HEK293 (cell line): ENCODE results near the gene UQCC2.
A peak's percentile ranks its signal among the peaks of the same experiment; 100 is the strongest.

Source experiments
- CTCF ChIA-PET: fragments of 350-600 bp; formaldehyde crosslinking; extraction: SDS; loops from one replicate; lab custom pipeline; 2021; ENCODE audit warnings: antibody characterized with exemption; lab: Yijun Ruan, JAX
- POLR2A ChIA-PET: fragments of 300-600 bp; formaldehyde crosslinking; extraction: SDS; loops from one replicate; lab custom pipeline; 2020; ENCODE audit warnings: antibody characterized with exemption, inconsistent platforms; lab: Yijun Ruan, JAX
- H3K27ac ChIP-seq: fragments of 200-500 bp; sonication (Bioruptor generic); 2 replicates; pipeline ENCODE4 v1.5.1; 2014; ENCODE audit warnings: low read depth, low read length, control low read depth, inconsistent platforms; ENCODE audit errors: extremely low read depth
- H3K36me3 ChIP-seq, 2 experiments: fragments of 200-500 bp in 1 of 2; sonication (Bioruptor generic) in 1 of 2; 1 replicate in 1 of 2; 2 replicates in 1 of 2; pipeline ENCODE4 v1.5.1; 2014 to 2017; ENCODE audit warnings: inconsistent platforms in 2 of 2, low read length in 2 of 2; ENCODE audit not compliant: control insufficient read depth in 2 of 2, insufficient read depth in 1 of 2
- H3K4me1 ChIP-seq: fragments of 200-500 bp; sonication (Bioruptor generic); 2 replicates; pipeline ENCODE4 v1.5.1; 2014; ENCODE audit warnings: mild to moderate bottlenecking, low read length, inconsistent platforms; ENCODE audit not compliant: control insufficient read depth, insufficient read depth
- H3K4me3 ChIP-seq: 2 replicates; pipeline ENCODE4 v1.5.1; 2011; ENCODE audit warnings: low read depth, mild to moderate bottlenecking, control low read depth, low read length, moderate library complexity
- H3K9me3 ChIP-seq: fragments of 200-500 bp; sonication (Bioruptor generic); 2 replicates; pipeline ENCODE4 v1.5.1; 2014; ENCODE audit warnings: low read depth, low read length, inconsistent platforms; ENCODE audit not compliant: control insufficient read depth, insufficient read depth
- CTCF ChIP-seq: fragments of 450-650 bp; formaldehyde crosslinking; IDR thresholded peaks from 2 replicates; pipeline ENCODE4 v1.5.1; 2016; ENCODE audit warnings: missing biosample characterization, missing genetic modification characterization
- GLI4 ChIP-seq: fragments of 450-650 bp; formaldehyde crosslinking; IDR thresholded peaks from 2 replicates; pipeline ENCODE4 v1.5.1; 2016; ENCODE audit warnings: missing biosample characterization, missing genetic modification characterization
- GLIS1 ChIP-seq: fragments of 450-650 bp; formaldehyde crosslinking; IDR thresholded peaks from 2 replicates; pipeline ENCODE4 v1.5.1; 2016; ENCODE audit warnings: missing biosample characterization, missing genetic modification characterization
- GLIS2 ChIP-seq: fragments of 450-650 bp; formaldehyde crosslinking; IDR thresholded peaks from 2 replicates; pipeline ENCODE4 v1.5.1; 2016; ENCODE audit warnings: missing biosample characterization, missing genetic modification characterization
- HIC1 ChIP-seq: fragments of 450-650 bp; formaldehyde crosslinking; IDR thresholded peaks from 2 replicates; pipeline ENCODE4 v1.5.1; 2016; ENCODE audit warnings: missing biosample characterization, missing genetic modification characterization
- KLF17 ChIP-seq: fragments of 450-650 bp; formaldehyde crosslinking; IDR thresholded peaks from 2 replicates; pipeline ENCODE4 v1.5.1; 2016; ENCODE audit warnings: missing biosample characterization, missing genetic modification characterization
- PATZ1 ChIP-seq: fragments of 450-650 bp; formaldehyde crosslinking; IDR thresholded peaks from 2 replicates; pipeline ENCODE4 v1.5.1; 2016; ENCODE audit warnings: missing biosample characterization, missing genetic modification characterization
- PRDM10 ChIP-seq: fragments of 450-650 bp; formaldehyde crosslinking; IDR thresholded peaks from 2 replicates; pipeline ENCODE4 v1.5.1; 2016; ENCODE audit warnings: missing biosample characterization, missing genetic modification characterization
- SP3 ChIP-seq: fragments of 450-650 bp; formaldehyde crosslinking; IDR thresholded peaks from 2 replicates; pipeline ENCODE4 v1.5.1; 2016; ENCODE audit warnings: missing biosample characterization, missing genetic modification characterization
- SP7 ChIP-seq: fragments of 450-650 bp; formaldehyde crosslinking; IDR thresholded peaks from 2 replicates; pipeline ENCODE4 v1.5.1; 2016; ENCODE audit warnings: missing biosample characterization, missing genetic modification characterization
- TRIM28 ChIP-seq: IDR thresholded peaks from 2 replicates; pipeline ENCODE4 v1.6.1; 2011; ENCODE audit warnings: low read length, control low read depth, borderline replicate concordance
- WT1 ChIP-seq: fragments of 450-650 bp; formaldehyde crosslinking; IDR thresholded peaks from 2 replicates; pipeline ENCODE4 v1.5.1; 2016; ENCODE audit warnings: missing biosample characterization, missing genetic modification characterization
- ZBTB48 ChIP-seq: fragments of 450-650 bp; formaldehyde crosslinking; IDR thresholded peaks from 2 replicates; pipeline ENCODE4 v1.5.1; 2016; ENCODE audit warnings: missing biosample characterization, missing genetic modification characterization
- ZFP3 ChIP-seq: fragments of 450-650 bp; formaldehyde crosslinking; IDR thresholded peaks from 2 replicates; pipeline ENCODE4 v1.5.1; 2016; ENCODE audit warnings: low read depth, missing biosample characterization, missing genetic modification characterization
- ZNF341 ChIP-seq: fragments of 450-650 bp; formaldehyde crosslinking; IDR thresholded peaks from 2 replicates; pipeline ENCODE4; 2016; ENCODE audit warnings: low read depth, missing biosample characterization, missing genetic modification characterization
- ZNF362 ChIP-seq: fragments of 450-650 bp; formaldehyde crosslinking; IDR thresholded peaks from 2 replicates; pipeline ENCODE4 v1.5.1; 2016; ENCODE audit warnings: missing biosample characterization, missing genetic modification characterization
- ZNF600 ChIP-seq: fragments of 450-650 bp; formaldehyde crosslinking; IDR thresholded peaks from 2 replicates; pipeline ENCODE4 v1.5.1; 2016; ENCODE audit warnings: missing biosample characterization, missing genetic modification characterization
- ZNF692 ChIP-seq: fragments of 450-650 bp; formaldehyde crosslinking; IDR thresholded peaks from 2 replicates; pipeline ENCODE4 v1.5.1; 2016; ENCODE audit warnings: missing biosample characterization, missing genetic modification characterization
- ZNF785 ChIP-seq: fragments of 450-650 bp; formaldehyde crosslinking; IDR thresholded peaks from 2 replicates; pipeline ENCODE4 v1.5.1; 2016; ENCODE audit warnings: missing biosample characterization, missing genetic modification characterization
- ZNF830 ChIP-seq: fragments of 450-650 bp; IDR thresholded peaks from 2 replicates; pipeline ENCODE4 v1.5.0; 2018; ENCODE audit warnings: missing biosample characterization, missing genetic modification characterization, low read depth, mild to moderate bottlenecking, moderate library complexity

Gene UQCC2

GRCh38 chr6:33673851-33674250 is 37.6 kb downstream of the UQCC2 start:
- ChIA-PET CTCF (interaction anchor here (0.7 to 2.3 kb wide), 3 partner anchors 22 to 42 kb away, joined by 3 to 10 read pairs (median 4); no protein-coding TSS in a partner anchor), POLR2A (interaction anchor here (0.6 kb wide), 1 partner anchor 21 kb away, joined by 3 read pairs; no protein-coding TSS in a partner anchor)
- Histone ChIP-seq H3K27ac (no peak overlapping the region), H3K36me3 (peaks cover 10 to 50% of the 10 kb centered on the region in 2 experiments; a peak in 2 of 3 replicates), H3K9me3 (no peaks in the 10 kb centered on the region), H3K4me1 (no peaks in the 10 kb centered on the region), H3K4me3 (no peak overlapping the region)
- TF ChIP-seq TRIM28, result no peak
- TF ChIP-seq ZNF785, result no peak
- no peak for TF ChIP-seq SP3 (tag by site-specific recombination)

GRCh38 chr6:33672808-33673207 is 38.7 kb downstream of the UQCC2 start:
- ChIA-PET POLR2A (no interaction called here), CTCF (interaction anchor here (0.6 to 3.0 kb wide), 14 partner anchors 10 to 289 kb away, joined by 3 to 12 read pairs (median 4); no protein-coding TSS in a partner anchor)
- Histone ChIP-seq H3K4me3 (no peak overlapping the region), H3K4me1 (no peaks in the 10 kb centered on the region), H3K27ac (no peak overlapping the region), H3K9me3 (no peaks in the 10 kb centered on the region), H3K36me3 (peaks cover 7 to 55% of the 10 kb centered on the region in 2 experiments; a peak in 2 of 3 replicates)
- TF ChIP-seq GLIS1 (tag by site-specific recombination) (peak; percentile 72), PATZ1 (tag by site-specific recombination) (peak; percentile 38; the same call in 1 of the 2 replicates), GLIS2 (tag by site-specific recombination) (peak; percentile 71), HIC1 (peak; percentile 38; the same call in 1 of the 2 replicates), KLF17 (tag by site-specific recombination) (0 out of 2 replicates have a peak, but pooled peaks have one; percentile 45), ZFP3 (tag by site-specific recombination) (no peak), WT1 (no peak), CTCF (tag by site-specific recombination) (peak; percentile 44), SP7 (peak; percentile 31; the same call in 1 of the 2 replicates), GLI4 (tag by site-specific recombination) (no peak), ZNF362 (tag by site-specific recombination) (no peak), ZNF600 (tag by site-specific recombination) (no peak), ZNF830 (tag by site-specific recombination) (no peak), ZNF341 (tag by site-specific recombination) (no peak), ZNF692 (tag by site-specific recombination) (no peak), ZBTB48 (tag by site-specific recombination) (no peak), PRDM10 (tag by site-specific recombination) (no peak)
